Measurements from ENCODE around the gene DNAAF3. TPM values are rescaled to one million over a fixed set of nuclear protein-coding genes. Genes with fewer than 3 reads are reported as not detected.

The DNAAF3 gene
- polyA plus RNA-seq, 2 donors = 0.44 to 1.1 TPM

GRCh38 chr19:55146078-55146704, 20.2 kb downstream of the DNAAF3 start:
- Histone ChIP-seq H3K36me3 (ENCODE audit: control insufficient read depth in 2 of 2, insufficient read depth in 2 of 2, low read length in 1 of 2) (no peaks in the 10 kb centered on the region), H3K4me1 (ENCODE audit: control insufficient read depth in 2 of 2, insufficient read depth in 2 of 2, low read length in 1 of 2) (peaks cover 0 to 3% of the 10 kb centered on the region in 2 donors), H3K4me3 (ENCODE audit: low read depth in 1 of 2, low read length in 2 of 2) (no peak overlapping the region), H3K27ac (ENCODE audit: low read depth in 2 of 2, low read length in 1 of 2) (no peak overlapping the region), H3K27me3 (ENCODE audit: control insufficient read depth in 1 of 2, insufficient read depth in 2 of 2, low read length in 2 of 2) (no peaks in the 10 kb centered on the region), H3K9me3 (ENCODE audit: control insufficient read depth in 2 of 2, insufficient read depth in 1 of 2, low read depth in 1 of 2, low read length in 1 of 2) (no peaks in the 10 kb centered on the region)
- WGBS, 2 donors = 2% methylated on average over 14 to 37 of the region's 41 CpGs

- WGBS, 2 donors = 24 to 26% methylated on average over 3 of the region's 3 CpGs
- Histone ChIP-seq H3K4me1 (ENCODE audit: control insufficient read depth in 2 of 2, insufficient read depth in 2 of 2, low read length in 1 of 2) (peaks cover 0 to 3% of the 10 kb centered on the region in 2 donors), H3K27ac (ENCODE audit: low read depth in 2 of 2, low read length in 1 of 2) (no peak overlapping the region), H3K36me3 (ENCODE audit: control insufficient read depth in 2 of 2, insufficient read depth in 2 of 2, low read length in 1 of 2) (no peaks in the 10 kb centered on the region), H3K27me3 (ENCODE audit: control insufficient read depth in 1 of 2, insufficient read depth in 2 of 2, low read length in 2 of 2) (no peaks in the 10 kb centered on the region), H3K4me3 (ENCODE audit: low read depth in 1 of 2, low read length in 2 of 2) (no peak overlapping the region), H3K9me3 (ENCODE audit: control insufficient read depth in 2 of 2, insufficient read depth in 1 of 2, low read depth in 1 of 2, low read length in 1 of 2) (no peaks in the 10 kb centered on the region)
Measured at GRCh38 chr19:55145232-55145631, 21.2 kb downstream of the DNAAF3 start.

GRCh38 chr19:55141696-55142095, 24.7 kb downstream of the DNAAF3 start:
- H3K4me1 ChIP-seq (ENCODE audit: control insufficient read depth in 2 of 2, insufficient read depth in 2 of 2, low read length in 1 of 2) = peaks cover 0 to 1% of the 10 kb centered on the region in 2 donors
- no peaks in the 10 kb centered on the region for H3K9me3 ChIP-seq (ENCODE audit: control insufficient read depth in 2 of 2, insufficient read depth in 1 of 2, low read depth in 1 of 2, low read length in 1 of 2)
- H3K27ac ChIP-seq (ENCODE audit: low read depth in 2 of 2, low read length in 1 of 2) = no peak overlapping the region
- H3K36me3 ChIP-seq (ENCODE audit: control insufficient read depth in 2 of 2, insufficient read depth in 2 of 2, low read length in 1 of 2) = no peaks in the 10 kb centered on the region
- WGBS, 2 donors = 34 to 37% methylated on average over 21 of the region's 21 CpGs
- H3K4me3 ChIP-seq (ENCODE audit: low read depth in 1 of 2, low read length in 2 of 2) = no peak overlapping the region
- H3K27me3 ChIP-seq (ENCODE audit: control insufficient read depth in 1 of 2, insufficient read depth in 2 of 2, low read length in 2 of 2) = no peaks in the 10 kb centered on the region

GRCh38 chr19:55137915-55138314, 28.5 kb downstream of the DNAAF3 start:
- Histone ChIP-seq H3K4me1 (ENCODE audit: control insufficient read depth in 2 of 2, insufficient read depth in 2 of 2, low read length in 1 of 2) (peaks cover 0 to 2% of the 10 kb centered on the region in 2 donors), H3K36me3 (ENCODE audit: control insufficient read depth in 2 of 2, insufficient read depth in 2 of 2, low read length in 1 of 2) (no peaks in the 10 kb centered on the region), H3K27ac (ENCODE audit: low read depth in 2 of 2, low read length in 1 of 2) (no peak overlapping the region), H3K4me3 (ENCODE audit: low read depth in 1 of 2, low read length in 2 of 2) (no peak overlapping the region), H3K9me3 (ENCODE audit: control insufficient read depth in 2 of 2, insufficient read depth in 1 of 2, low read depth in 1 of 2, low read length in 1 of 2) (no peaks in the 10 kb centered on the region), H3K27me3 (ENCODE audit: control insufficient read depth in 1 of 2, insufficient read depth in 2 of 2, low read length in 2 of 2) (no peaks in the 10 kb centered on the region)
- 55 to 66% methylated on average over 9 of the region's 9 CpGs for WGBS, 2 donors

- no peaks in the 10 kb centered on the region for H3K9me3 ChIP-seq (ENCODE audit: control insufficient read depth in 2 of 2, insufficient read depth in 1 of 2, low read depth in 1 of 2, low read length in 1 of 2)
- WGBS, 2 donors = 76 to 85% methylated on average over 17 of the region's 17 CpGs
- H3K27me3 ChIP-seq (ENCODE audit: control insufficient read depth in 1 of 2, insufficient read depth in 2 of 2, low read length in 2 of 2) = no peaks in the 10 kb centered on the region
- no peaks in the 10 kb centered on the region for H3K36me3 ChIP-seq (ENCODE audit: control insufficient read depth in 2 of 2, insufficient read depth in 2 of 2, low read length in 1 of 2)
- H3K4me3 ChIP-seq (ENCODE audit: low read depth in 1 of 2, low read length in 2 of 2) = no peak overlapping the region
- no peak overlapping the region for H3K27ac ChIP-seq (ENCODE audit: low read depth in 2 of 2, low read length in 1 of 2)
- H3K4me1 ChIP-seq (ENCODE audit: control insufficient read depth in 2 of 2, insufficient read depth in 2 of 2, low read length in 1 of 2) = peaks cover 0 to 2% of the 10 kb centered on the region in 2 donors
Measured at GRCh38 chr19:55136399-55137102, 29.9 kb downstream of the DNAAF3 start.

- H3K9me3 ChIP-seq (ENCODE audit: control insufficient read depth in 2 of 2, insufficient read depth in 1 of 2, low read depth in 1 of 2, low read length in 1 of 2) = no peaks in the 10 kb centered on the region
- H3K27me3 ChIP-seq (ENCODE audit: control insufficient read depth in 1 of 2, insufficient read depth in 2 of 2, low read length in 2 of 2) = no peaks in the 10 kb centered on the region
- no peak overlapping the region for H3K27ac ChIP-seq (ENCODE audit: low read depth in 2 of 2, low read length in 1 of 2)
- H3K4me1 ChIP-seq (ENCODE audit: control insufficient read depth in 2 of 2, insufficient read depth in 2 of 2, low read length in 1 of 2) = peaks cover 0 to 2% of the 10 kb centered on the region in 2 donors
- no peaks in the 10 kb centered on the region for H3K36me3 ChIP-seq (ENCODE audit: control insufficient read depth in 2 of 2, insufficient read depth in 2 of 2, low read length in 1 of 2)
- H3K4me3 ChIP-seq (ENCODE audit: low read depth in 1 of 2, low read length in 2 of 2) = no peak overlapping the region
- 25 to 37% methylated on average over 1 to 2 of the region's 3 CpGs for WGBS, 2 donors
Measured at GRCh38 chr19:55134736-55135135, 31.7 kb downstream of the DNAAF3 start.

- H3K36me3 ChIP-seq (ENCODE audit: control insufficient read depth in 2 of 2, insufficient read depth in 2 of 2, low read length in 1 of 2) = no peaks in the 10 kb centered on the region
- H3K27me3 ChIP-seq (ENCODE audit: control insufficient read depth in 1 of 2, insufficient read depth in 2 of 2, low read length in 2 of 2) = no peaks in the 10 kb centered on the region
- H3K4me1 ChIP-seq (ENCODE audit: control insufficient read depth in 2 of 2, insufficient read depth in 2 of 2, low read length in 1 of 2) = peaks cover 0 to 2% of the 10 kb centered on the region in 2 donors
- H3K9me3 ChIP-seq (ENCODE audit: control insufficient read depth in 2 of 2, insufficient read depth in 1 of 2, low read depth in 1 of 2, low read length in 1 of 2) = no peaks in the 10 kb centered on the region
- H3K4me3 ChIP-seq (ENCODE audit: low read depth in 1 of 2, low read length in 2 of 2) = no peak overlapping the region
- H3K27ac ChIP-seq (ENCODE audit: low read depth in 2 of 2, low read length in 1 of 2) = no peak overlapping the region
- WGBS, 2 donors = 63 to 71% methylated on average over 25 of the region's 25 CpGs
Measured at GRCh38 chr19:55133639-55134444, 32.6 kb downstream of the DNAAF3 start.

GRCh38 chr19:55132453-55133129, 33.8 kb downstream of the DNAAF3 start:
- H3K9me3 ChIP-seq (ENCODE audit: control insufficient read depth in 2 of 2, insufficient read depth in 1 of 2, low read depth in 1 of 2, low read length in 1 of 2) = no peaks in the 10 kb centered on the region
- peaks cover 0 to 2% of the 10 kb centered on the region in 2 donors for H3K4me1 ChIP-seq (ENCODE audit: control insufficient read depth in 2 of 2, insufficient read depth in 2 of 2, low read length in 1 of 2)
- H3K4me3 ChIP-seq (ENCODE audit: low read depth in 1 of 2, low read length in 2 of 2) = no peak overlapping the region
- H3K36me3 ChIP-seq (ENCODE audit: control insufficient read depth in 2 of 2, insufficient read depth in 2 of 2, low read length in 1 of 2) = no peaks in the 10 kb centered on the region
- 58 to 61% methylated on average over 14 of the region's 14 CpGs for WGBS, 2 donors
- H3K27ac ChIP-seq (ENCODE audit: low read depth in 2 of 2, low read length in 1 of 2) = no peak overlapping the region
- no peaks in the 10 kb centered on the region for H3K27me3 ChIP-seq (ENCODE audit: control insufficient read depth in 1 of 2, insufficient read depth in 2 of 2, low read length in 2 of 2)

- 86 to 89% methylated on average over 16 of the region's 16 CpGs for WGBS, 2 donors
- Histone ChIP-seq H3K9me3 (ENCODE audit: control insufficient read depth in 2 of 2, insufficient read depth in 1 of 2, low read depth in 1 of 2, low read length in 1 of 2) (no peaks in the 10 kb centered on the region), H3K4me1 (ENCODE audit: control insufficient read depth in 2 of 2, insufficient read depth in 2 of 2, low read length in 1 of 2) (peaks cover 0 to 2% of the 10 kb centered on the region in 2 donors), H3K27ac (ENCODE audit: low read depth in 2 of 2, low read length in 1 of 2) (no peak overlapping the region), H3K4me3 (ENCODE audit: low read depth in 1 of 2, low read length in 2 of 2) (no peak overlapping the region), H3K27me3 (ENCODE audit: control insufficient read depth in 1 of 2, insufficient read depth in 2 of 2, low read length in 2 of 2) (no peaks in the 10 kb centered on the region), H3K36me3 (ENCODE audit: control insufficient read depth in 2 of 2, insufficient read depth in 2 of 2, low read length in 1 of 2) (no peaks in the 10 kb centered on the region)
Measured at GRCh38 chr19:55131421-55131820, 35.0 kb downstream of the DNAAF3 start.
